GM12892 (cell line): Measurements from ENCODE around the gene TACC3.

Experiments used
- POLR2A ChIP-seq: IDR thresholded peaks from 2 replicates; pipeline ENCODE4 v1.6.1; 2011; ENCODE audit warnings: low read depth, low read length, control low read depth
- POLR2AphosphoS5 ChIP-seq: IDR thresholded peaks from 2 replicates; pipeline ENCODE4 v1.6.1; 2011; ENCODE audit warnings: low read depth, low read length, control low read depth

DNA sequence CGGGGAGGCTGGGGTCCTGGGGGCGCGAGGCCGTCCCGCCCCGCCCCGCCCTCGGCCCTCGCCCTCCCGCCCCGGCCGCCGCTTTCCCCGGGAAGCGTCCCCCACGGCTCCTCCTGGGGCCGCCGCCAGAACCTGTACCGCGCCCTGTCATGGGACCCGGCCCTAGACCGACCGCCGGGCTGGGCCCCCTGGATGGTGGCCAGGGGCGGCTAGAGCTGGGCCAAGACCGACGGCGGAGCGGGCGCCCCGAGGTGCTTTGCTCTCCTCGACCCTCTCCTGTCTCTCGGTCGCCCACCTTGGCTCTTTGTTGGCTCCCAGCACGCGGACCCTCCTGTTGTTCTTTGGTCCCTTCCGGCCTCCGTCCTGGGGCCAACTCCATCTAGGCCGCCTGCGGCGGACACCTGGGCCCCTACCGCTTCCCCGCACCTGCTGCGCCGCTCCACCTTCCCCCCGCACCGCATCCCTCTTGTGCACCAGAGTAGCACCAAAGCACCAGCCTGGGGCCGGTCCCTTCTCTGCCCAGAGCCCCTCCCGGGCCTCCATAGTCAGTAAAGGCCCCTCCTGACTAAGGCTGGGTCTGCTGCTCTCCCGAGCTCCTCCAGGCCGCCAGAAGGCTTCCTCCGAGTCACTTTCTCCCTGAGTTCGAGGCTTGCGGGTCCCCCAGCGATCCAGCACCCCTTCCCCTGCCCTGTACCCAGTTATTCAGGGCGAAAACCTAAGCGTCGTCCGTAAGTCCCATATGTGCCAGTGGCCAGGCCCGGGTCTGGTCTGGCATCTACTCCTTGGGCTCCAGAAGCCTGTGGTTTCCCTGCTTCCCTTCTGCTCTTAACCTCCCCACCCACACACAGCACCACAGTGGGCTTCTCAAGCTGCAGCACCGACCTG is 587 bp downstream of the TACC3 start:
- TF ChIP-seq POLR2AphosphoS5: no peak
- no peak for TF ChIP-seq POLR2A
